Measurements from ENCODE around the gene ACAA1.
"Not testable (repeated sequence)": the region's sequence is repeated elsewhere in the genome, so short reads cannot be mapped to it uniquely, and the experiment has no call there.

ACAA1 gene

DNA sequence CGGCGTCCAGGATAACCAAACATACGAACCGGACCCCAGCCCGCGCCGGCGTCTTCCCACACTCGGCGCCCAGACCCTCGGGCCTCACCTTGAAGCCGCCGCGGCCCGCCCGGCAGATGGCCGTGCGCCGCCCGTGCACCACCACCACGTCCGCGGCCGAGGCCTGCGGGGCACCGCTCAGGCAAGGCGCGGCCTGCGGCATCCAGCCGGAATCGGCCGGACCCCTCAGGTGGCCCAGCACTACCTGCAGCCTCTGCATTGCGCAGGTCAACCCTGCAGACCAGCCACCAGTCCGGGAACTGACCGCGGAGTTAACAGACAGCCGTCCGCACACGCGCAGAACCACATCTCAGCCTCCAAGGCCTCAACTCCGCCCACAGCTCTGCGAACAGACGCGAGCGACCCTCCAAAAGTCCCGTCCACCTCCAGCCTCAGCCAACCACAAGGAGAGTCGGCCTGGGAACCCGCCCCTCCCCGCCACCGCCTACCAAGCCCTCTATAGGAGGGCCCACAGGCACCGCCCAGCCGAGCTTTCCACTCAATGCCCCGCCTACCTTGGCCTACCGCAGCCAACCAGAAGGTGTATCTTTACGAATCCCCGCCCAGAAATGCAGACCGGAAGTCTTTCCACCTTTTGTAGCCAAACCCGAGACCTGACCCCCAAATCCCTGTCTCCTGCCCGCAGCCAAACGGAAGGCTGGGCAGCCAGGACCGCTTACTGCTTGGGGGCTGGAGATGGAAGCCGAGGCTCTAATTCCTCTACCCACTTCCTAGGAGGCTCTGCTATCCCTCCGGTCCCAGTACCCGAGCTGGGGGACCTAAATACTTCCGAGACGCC lies at the start of gene ACAA1:
ACAA1 (minus strand) TSS at position 351 of the 838 bp plus-strand sequence; CDS start at position 259, 92 bp downstream.
- peak; percentile 98 for DNase-seq (ENCODE audit: low read depth)

DNA sequence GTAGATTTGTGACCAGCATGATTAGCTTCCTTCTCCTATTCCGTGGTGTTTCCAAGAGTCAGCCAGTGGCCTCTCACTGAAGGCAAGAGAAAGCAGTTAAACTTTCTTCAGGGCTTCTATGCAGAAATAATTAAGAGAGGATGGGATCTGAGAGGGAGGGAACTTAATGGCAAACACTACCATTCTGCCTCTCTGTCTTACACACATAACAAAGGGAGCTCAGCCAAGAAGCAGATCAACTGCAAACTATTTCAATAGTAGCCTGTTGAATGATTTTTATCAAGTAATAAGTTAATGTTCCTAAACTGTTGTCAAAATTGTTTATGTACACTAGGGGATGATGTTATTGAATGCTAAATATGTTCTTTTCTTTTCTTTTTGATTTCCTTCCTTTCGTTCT lies 40.3 kb upstream of the ACAA1 start:
- DNase-seq (ENCODE audit: low read depth) = no peak

DNA sequence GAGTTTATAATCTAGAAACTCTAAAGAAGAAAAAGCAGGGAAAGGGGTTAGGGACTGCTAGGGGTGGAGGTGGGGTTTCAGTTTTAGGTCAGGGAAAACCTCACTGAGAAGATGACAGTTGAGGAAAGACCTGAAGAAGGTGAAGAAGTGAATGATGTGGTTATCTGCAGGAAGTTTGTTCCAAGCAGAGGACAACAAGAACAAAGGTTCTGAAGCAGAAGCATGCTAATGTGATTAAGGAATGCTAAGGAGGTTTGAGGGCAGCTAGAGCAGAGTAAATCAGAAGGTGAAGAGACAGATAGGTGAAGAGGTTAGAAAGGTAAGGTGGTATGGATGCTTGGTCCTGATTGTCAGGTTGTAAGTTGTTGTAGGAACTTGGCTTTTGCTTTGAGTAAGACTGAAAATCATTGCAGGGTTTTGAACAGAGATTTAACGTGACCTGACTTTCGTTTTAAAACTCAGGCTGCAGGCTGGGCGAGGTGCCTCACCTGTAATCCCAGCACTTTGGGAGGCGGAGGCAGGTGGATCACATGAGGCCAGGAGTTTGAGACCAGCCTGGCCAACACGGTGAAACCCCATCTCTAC lies 37.0 kb upstream of the ACAA1 start:
- no peak for DNase-seq (ENCODE audit: low read depth)

- no peak for DNase-seq (ENCODE audit: low read depth)
These were observed 34.7 kb upstream of the ACAA1 start for GRCh38 chr3:38171622-38172021.

GRCh38 chr3:38170722-38171121 lies 33.8 kb upstream of the ACAA1 start:
- no peak for DNase-seq (ENCODE audit: low read depth)

DNA sequence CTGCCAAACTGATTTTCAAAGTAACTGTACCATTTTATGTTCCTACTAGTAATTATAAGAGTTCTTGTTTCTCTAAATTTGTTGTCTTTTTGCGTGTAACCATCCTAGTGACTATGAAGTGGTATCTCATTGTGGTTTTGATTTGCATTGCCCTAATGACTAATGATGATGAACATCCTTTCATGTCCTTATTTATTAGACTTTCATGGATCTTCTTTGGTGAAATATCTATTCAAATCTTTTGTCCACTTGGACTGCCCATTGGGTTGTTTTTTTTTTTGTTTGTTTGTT lies 32.0 kb upstream of the ACAA1 start:
- DNase-seq (ENCODE audit: low read depth) = no peak

DNA sequence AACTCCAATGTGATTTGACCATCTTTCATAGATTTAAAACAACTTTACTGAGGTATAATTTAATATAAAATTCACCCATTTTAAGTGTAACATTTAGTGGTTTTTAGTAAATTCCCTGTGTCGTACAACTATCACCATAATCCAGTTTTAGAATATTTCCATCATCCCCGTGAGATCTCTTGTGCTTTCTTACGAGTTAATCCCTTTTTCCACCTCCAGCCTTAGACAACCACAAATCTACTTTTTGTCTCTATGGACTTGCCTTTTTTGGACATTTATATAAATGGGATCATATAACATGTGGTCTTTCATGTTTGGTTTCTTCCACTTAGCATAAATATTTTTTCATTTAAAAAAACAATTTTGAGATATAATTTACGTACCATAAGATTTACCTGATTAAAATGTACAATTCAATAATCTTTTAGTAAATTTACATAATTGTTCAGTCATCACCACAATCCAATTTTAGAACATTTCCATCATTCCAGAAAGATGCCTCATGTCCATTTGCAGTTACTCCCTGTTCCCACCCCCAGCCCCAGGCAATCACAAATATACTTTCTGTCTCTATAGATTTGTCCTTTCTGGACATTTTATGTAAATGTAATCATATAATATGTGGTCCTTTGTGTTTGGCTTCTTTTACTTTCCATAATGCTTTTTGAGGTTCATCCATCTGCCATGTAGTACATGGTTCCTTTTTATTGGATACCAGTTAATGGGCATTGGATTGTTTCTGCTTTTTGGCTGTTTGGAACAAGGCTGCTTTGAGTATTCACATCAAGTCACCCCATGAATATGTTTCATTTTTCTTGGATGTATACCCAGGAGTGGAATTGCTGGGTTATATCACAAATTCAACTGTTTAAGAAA lies 31.5 kb upstream of the ACAA1 start:
- no peak for DNase-seq (ENCODE audit: low read depth)

DNA sequence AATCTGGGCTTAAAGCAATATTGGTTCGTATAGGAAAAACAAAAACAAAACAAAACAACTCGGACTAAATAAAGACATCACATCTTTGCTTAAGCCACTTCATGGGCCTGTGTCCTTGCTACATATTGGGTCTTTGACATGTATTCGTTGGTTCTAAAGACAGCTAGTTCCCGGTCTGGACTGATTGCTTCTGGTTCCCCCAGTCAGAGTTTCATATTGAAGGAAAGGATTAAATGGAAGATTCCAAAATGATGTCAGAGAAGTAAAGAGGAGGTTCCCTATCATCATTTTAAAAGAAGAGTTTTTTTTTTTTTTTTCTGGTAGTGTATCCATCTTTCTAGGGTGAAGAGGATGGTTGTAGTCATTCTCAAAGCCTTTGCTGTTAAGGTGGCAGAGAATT lies 30.7 kb upstream of the ACAA1 start:
- DNase-seq (ENCODE audit: low read depth) = no peak

GRCh38 chr3:38165722-38166387 lies 28.9 kb upstream of the ACAA1 start:
- DNase-seq (ENCODE audit: low read depth) = no peak

DNA sequence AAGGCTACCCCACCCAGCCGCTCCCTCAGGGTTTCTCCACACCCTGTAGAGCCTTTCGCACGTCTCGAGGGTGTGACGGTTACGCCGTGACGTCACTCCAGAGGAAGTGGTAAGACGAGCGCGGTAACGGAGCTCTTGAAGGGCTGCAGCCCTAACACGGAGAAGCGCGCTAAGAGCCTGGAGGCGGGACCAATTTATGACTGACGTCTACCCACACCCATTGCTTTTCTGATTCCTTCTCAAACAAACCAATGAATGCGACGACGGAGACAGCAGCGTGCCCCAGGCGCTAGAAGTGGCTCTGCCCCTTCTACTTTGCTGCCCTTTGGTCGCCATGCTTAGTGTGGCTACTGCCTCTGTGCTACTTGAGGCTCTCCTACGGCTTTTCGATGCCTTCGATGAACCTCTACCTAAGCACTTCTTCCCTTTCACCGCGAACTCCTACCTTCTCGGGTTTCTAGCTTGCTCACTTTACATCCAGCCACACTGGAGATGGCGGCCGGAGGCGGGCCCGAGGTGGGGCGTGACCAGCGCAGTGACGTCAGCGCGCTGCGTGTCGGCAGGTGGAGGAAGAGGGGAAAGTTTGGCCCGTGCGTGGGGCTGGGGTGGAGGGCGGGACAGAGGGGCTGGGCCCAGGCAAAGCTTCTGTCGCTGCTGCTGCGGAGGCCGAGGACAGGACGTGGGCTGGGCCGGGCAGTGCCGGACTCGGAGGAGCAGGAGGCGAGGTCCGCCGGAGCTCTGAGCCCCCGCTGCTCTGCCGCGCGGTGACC lies 28.2 kb upstream of the ACAA1 start, which contains the start of gene OXSR1:
OXSR1 (plus strand) TSS at position 586 of the 770 bp plus-strand sequence. CDS start 340 bp downstream, outside the sequence.
- peak; percentile 98 for DNase-seq (ENCODE audit: low read depth)

- DNase-seq (ENCODE audit: low read depth) = no peak
These were observed 27.7 kb upstream of the ACAA1 start for GRCh38 chr3:38164643-38164951.

- DNase-seq (ENCODE audit: low read depth) = no peak
These were observed 27.1 kb upstream of the ACAA1 start for GRCh38 chr3:38163841-38164642.

DNA sequence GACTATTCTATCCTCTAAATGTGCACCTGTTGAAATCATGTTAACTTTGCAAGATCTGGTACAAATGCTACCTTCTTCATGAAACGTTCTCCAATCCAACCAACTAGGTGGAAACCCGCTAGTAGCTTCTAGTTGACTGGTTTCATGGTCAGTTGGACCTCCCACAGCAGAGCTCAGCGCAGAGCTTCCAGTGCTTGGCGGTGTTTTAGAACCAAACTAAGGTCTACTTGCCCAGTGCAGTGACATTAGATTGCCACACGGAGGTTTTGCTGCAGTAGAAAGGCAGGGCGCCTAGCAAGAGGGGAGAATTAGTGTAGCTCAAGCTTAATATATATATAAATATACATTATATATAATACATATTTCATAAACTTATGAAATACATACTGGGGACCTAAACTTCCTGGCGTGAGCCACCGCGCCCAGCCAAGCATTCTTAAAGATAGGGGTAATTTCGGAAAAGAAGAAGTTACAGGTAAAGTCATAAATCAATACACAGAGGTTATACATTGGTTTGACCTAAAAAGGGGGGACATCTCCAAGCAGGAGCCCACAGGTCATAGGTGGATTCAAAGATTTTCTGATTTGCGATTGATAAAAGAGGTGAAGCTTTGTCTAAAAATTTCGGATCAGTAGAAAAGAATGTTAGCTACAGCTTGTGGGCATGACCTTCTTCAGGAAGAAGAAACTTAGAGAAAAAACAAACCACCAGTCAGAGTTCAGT lies 26.4 kb upstream of the ACAA1 start:
- no peak for DNase-seq (ENCODE audit: low read depth)

- DNase-seq (ENCODE audit: low read depth) = not testable (repeated sequence)
These were observed 23.8 kb upstream of the ACAA1 start for GRCh38 chr3:38160704-38161103.

DNA sequence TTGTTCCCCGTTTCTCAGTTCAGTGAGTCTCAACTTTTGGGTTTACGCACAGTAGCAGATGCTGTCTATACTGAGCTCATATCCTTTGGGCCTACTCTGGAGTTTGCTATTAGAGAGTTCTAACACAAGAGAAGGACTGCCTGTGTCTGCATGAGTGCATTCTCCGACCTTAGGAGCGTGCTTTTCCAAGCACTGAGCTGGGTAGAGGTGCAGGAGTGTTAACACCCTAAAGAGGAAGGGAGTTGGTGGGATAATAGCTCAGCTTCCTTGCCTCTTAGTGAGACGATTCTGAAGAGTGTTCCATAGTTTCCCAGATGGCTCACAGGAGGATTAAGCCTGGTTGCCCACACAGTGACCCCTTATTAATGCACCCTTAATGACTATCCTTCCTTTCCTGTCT lies 21.5 kb upstream of the ACAA1 start:
- no peak for DNase-seq (ENCODE audit: low read depth)

GRCh38 chr3:38157595-38157994 lies 20.7 kb upstream of the ACAA1 start:
- DNase-seq (ENCODE audit: low read depth) = no peak

GRCh38 chr3:38157117-38157516 lies 20.2 kb upstream of the ACAA1 start:
- DNase-seq (ENCODE audit: low read depth) = no peak

GRCh38 chr3:38155825-38156224 lies 18.9 kb upstream of the ACAA1 start:
- no peak for DNase-seq (ENCODE audit: low read depth)

DNA sequence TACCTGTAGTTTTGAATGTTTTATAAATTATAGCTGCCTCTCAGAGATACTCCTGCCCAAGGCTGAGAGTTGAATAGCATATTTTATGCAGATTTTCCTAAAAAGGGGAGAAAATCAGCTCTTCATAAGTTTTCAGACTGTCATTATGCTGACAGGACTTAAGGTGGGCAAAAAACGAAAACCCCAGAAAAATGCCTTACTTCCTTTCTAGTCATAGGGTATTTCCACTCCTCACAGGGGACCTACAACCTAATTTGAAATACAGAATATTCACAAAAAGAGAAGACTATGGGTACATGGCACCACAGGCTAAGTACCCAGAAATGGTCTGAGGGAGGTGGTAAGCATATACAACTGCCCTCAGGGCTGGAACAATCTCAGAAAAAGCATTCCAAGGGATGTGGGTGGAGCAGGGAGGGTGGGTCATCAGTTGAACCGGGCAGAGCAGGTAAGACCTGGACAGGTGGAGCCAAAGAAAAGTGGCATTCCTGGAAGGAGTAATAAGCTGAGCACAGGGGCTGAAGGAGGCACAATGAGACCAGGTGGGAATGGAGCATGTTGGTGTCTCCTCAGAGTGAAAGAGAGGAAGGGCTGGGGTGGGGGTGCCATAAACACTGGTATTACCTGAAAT lies 17.8 kb upstream of the ACAA1 start:
- no peak for DNase-seq (ENCODE audit: low read depth)
